Measurements from ENCODE around the gene MGAT5B. TPM values are rescaled to one million over a fixed set of nuclear protein-coding genes. Genes with fewer than 3 reads are reported as not detected.

Gene MGAT5B
- total and polyA plus RNA-seq, 9 of the 15 experiments (the other 6 are each of a cell fraction or from before 2014, with no cell fraction given): 0.09 to 0.43 (median 0.18) TPM; not detected in 4

- intact Hi-C loops (cut with micrococcal nuclease): no loop called here
- no peaks in the 10 kb centered on the region for H3K9me3 ChIP-seq (replicated peaks; ENCODE audit: control insufficient read depth, insufficient read depth, low read depth, low read length)
- no peak overlapping the region for H3K27ac ChIP-seq (ENCODE audit: extremely low read depth, low read depth, low read length)
- 0% methylated on average over 8 of the region's 8 CpGs for WGBS (ENCODE audit: insufficient coverage, low coverage, missing lambda C conversion rate)
- no peaks in the 10 kb centered on the region; the same call in 1 of the 2 replicates for H4K20me1 ChIP-seq (replicated peaks; ENCODE audit: control insufficient read depth, insufficient read depth, low read length)
- peaks cover 32 to 57% of the 10 kb centered on the region in 2 experiments for H3K27me3 ChIP-seq (ENCODE audit: control insufficient read depth in 2 of 2, insufficient read depth in 2 of 2, low read length in 2 of 2)
- POLR2A ChIA-PET: interaction anchor here (0.7 to 1.0 kb wide), 3 partner anchors 11 to 74 kb away, joined by 3 to 4 read pairs (median 3); no protein-coding TSS in a partner anchor
- H3K9ac ChIP-seq (ENCODE audit: insufficient read depth in 1 of 2, low read depth in 2 of 2, low read length in 2 of 2): no peak overlapping the region
- H3K4me2 ChIP-seq (ENCODE audit: insufficient read depth, low read length): no peak overlapping the region
- in situ Hi-C loops (cut with MboI): no loop called here
- H3K36me3 ChIP-seq (ENCODE audit: control insufficient read depth, insufficient read depth, low read length): no peaks in the 10 kb centered on the region
- DNase-seq (ENCODE audit: extremely low read depth in 1 of 4, low spot score in 3 of 4) (no peak), FAIRE-seq (no peak), ATAC-seq (no peak)
- CTCF ChIA-PET (ENCODE audit: low intra/inter-chr PET ratio): no interaction called here
- H3K4me1 ChIP-seq (replicated peaks in 1 of 2; ENCODE audit: control insufficient read depth in 2 of 2, insufficient read depth in 2 of 2, low read length in 2 of 2): peaks cover 0 to 9% of the 10 kb centered on the region in 2 experiments; a peak in 1 of 5 replicates
- no peaks in the 10 kb centered on the region for H3K9me1 ChIP-seq (ENCODE audit: control insufficient read depth, insufficient read depth, low read length)
- BruUV-seq (replicated peaks): no TSS peak
- H3K79me2 ChIP-seq (ENCODE audit: control insufficient read depth, insufficient read depth, low read length): no peaks in the 10 kb centered on the region
- H3K4me3 ChIP-seq: no peak overlapping the region
- no peak overlapping the region for H2AFZ ChIP-seq (ENCODE audit: low read depth, low read length)
- TF ChIP-seq RHOXF2B (CRISPR knock-in tag; conservative IDR thresholded peaks at IDR 0.05): no peak
- TF ChIP-seq PHF20 (IDR thresholded peaks at IDR 0.05; ENCODE audit: partially characterized antibody): no peak
- no peak for TF ChIP-seq UBTF (IDR thresholded peaks at IDR 0.05; ENCODE audit: borderline replicate concordance in 1 of 2, low read depth in 2 of 2, low read length in 2 of 2)
- TF ChIP-seq MYBL2 (IDR thresholded peaks at IDR 0.05; ENCODE audit: low read depth): no peak
- TF ChIP-seq MYBL2 (CRISPR knock-in tag; IDR thresholded peaks at IDR 0.05; ENCODE audit: borderline replicate concordance): no peak
- no peak for TF ChIP-seq ELK1 (CRISPR knock-in tag; IDR thresholded peaks at IDR 0.05)
These were observed 104.8 kb downstream of the MGAT5B start for GRCh38 chr17:76973040-76973439.
